GM18511 (cell line): ENCODE measurements around the gene PRXL2C.

Source experiments
- ATAC-seq: cut with Tn5 transposase; IDR thresholded peaks from one replicate; pipeline ENCODE4 v1.9.1; 2021; ENCODE audit warnings: mild to moderate bottlenecking, moderate library complexity; ENCODE audit not compliant: unreplicated experiment

Gene PRXL2C

GRCh38 chr9:96612966-96613589, 42.0 kb downstream of the PRXL2C start:
- ATAC-seq = no peak

GRCh38 chr9:96612105-96612965, 42.8 kb downstream of the PRXL2C start:
- no peak for ATAC-seq

DNA sequence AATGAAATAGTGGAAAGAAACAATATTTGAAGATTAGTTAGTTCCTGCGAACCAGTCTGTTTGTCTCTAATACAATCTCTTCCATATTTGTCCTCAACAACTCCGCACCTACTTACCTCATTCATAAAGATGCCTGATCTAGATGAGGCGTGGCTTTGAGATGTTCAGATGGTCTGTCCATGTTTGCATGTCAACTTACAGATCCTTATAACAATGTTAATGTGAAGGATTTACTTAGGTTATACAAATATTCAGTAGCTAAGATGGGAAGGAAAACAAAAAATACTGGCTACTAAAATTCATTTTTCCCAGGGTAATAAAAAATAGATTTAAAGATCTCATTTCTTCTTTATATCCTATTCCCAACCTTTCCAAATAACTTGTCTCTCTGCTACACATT, 43.8 kb downstream of the PRXL2C start:
- ATAC-seq = no peak

- ATAC-seq = no peak
Measured at GRCh38 chr9:96609732-96610131, 45.4 kb downstream of the PRXL2C start.

- no peak for ATAC-seq
Measured at GRCh38 chr9:96607971-96608370, 47.1 kb downstream of the PRXL2C start.

- ATAC-seq = no peak
Measured at GRCh38 chr9:96605328-96605727, 49.8 kb downstream of the PRXL2C start.

DNA sequence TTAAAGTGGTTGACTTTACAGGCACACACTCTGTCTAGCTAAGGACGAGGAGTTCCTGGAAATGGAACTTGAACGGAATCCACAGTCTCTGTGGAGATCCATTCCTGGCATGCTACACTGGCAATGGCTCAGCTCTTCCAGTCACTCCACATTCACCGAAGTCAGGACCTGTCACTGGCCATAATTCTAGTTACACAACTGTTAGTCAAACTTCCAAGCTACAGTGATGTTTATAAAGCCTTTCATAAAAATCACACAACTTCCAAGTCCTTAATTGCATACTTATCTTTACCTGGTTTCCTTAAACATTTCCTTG, 51.2 kb downstream of the PRXL2C start:
- ATAC-seq = no peak

GRCh38 chr9:96603305-96604003, 51.7 kb downstream of the PRXL2C start:
- no peak for ATAC-seq

GRCh38 chr9:96599298-96599697, 55.8 kb downstream of the PRXL2C start:
- ATAC-seq = no peak

DNA sequence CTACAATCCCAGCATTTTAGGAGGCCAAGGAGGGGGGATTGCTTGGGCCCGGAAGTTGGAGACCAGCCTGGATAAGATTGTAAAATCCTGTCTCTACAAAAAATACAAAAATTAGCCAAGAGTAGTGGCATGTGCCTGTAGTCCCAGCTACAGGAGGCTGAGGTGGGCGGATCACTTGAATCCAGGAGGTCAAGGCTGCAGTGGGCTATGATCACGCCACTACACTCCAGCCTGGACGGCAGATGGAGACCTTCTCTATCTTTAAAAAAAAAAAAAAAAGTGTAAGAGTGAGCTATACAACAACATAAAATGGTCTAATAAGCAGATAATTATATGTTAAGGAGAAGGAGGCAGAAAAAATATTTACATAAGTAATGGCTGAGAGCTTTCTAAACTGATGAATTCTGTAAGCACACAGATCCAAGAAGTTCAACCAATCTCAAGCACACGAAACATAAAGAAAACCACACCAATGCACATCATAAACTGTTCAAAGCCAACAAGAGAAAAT, 58.5 kb downstream of the PRXL2C start:
- ATAC-seq = no peak
